ENCODE results near the gene CFAP46. TPM values are rescaled to one million over a fixed set of nuclear protein-coding genes. Genes with fewer than 3 reads are reported as not detected.
"Not testable (repeated sequence)": the region's sequence is repeated elsewhere in the genome, so short reads cannot be mapped to it uniquely, and the experiment has no call there.

The CFAP46 gene
- total and polyA plus RNA-seq, 2 of the 8 experiments (the other 6 are each of a cell fraction or from before 2014, with no cell fraction given): 2.6 to 4.8 TPM

GRCh38 chr10:132843276-132843675 is 99.1 kb downstream of the CFAP46 start:
- H3K4me2 ChIP-seq (ENCODE audit: insufficient read depth in 1 of 2, low read depth in 2 of 2, low read length in 2 of 2); H3K4me1 ChIP-seq (replicated peaks in 1 of 4; ENCODE audit: control insufficient read depth in 3 of 4, insufficient read depth in 4 of 4, low read length in 3 of 4); H2AFZ ChIP-seq (ENCODE audit: low read length); H3K9ac ChIP-seq (replicated peaks in 1 of 4; ENCODE audit: extremely low read depth in 1 of 4, low read depth in 3 of 4, low read length in 3 of 4); H2BK5ac ChIP-seq (ENCODE audit: low read depth, low read length); CTCF ChIA-PET (ENCODE audit: partially characterized antibody); H4K20me1 ChIP-seq (replicated peaks in 1 of 2; ENCODE audit: control insufficient read depth in 1 of 2, insufficient read depth in 2 of 2, low read length in 2 of 2); H2BK120ac ChIP-seq (replicated peaks; ENCODE audit: low read depth, low read length); H3K56ac ChIP-seq (replicated peaks; ENCODE audit: insufficient read length, low read depth, low read length); H3K18ac ChIP-seq (ENCODE audit: extremely low read depth, low read length); H3K36me3 ChIP-seq (ENCODE audit: control insufficient read depth in 2 of 4, insufficient read depth in 4 of 4, low read length in 3 of 4); H4K5ac ChIP-seq (ENCODE audit: insufficient read length, low read depth, low read length); H3K4ac ChIP-seq (replicated peaks; ENCODE audit: insufficient read length, low read depth, low read length); H2BK12ac ChIP-seq (ENCODE audit: low read depth, low read length); FAIRE-seq; DNase-seq (ENCODE audit: low read depth in 1 of 2, low spot score in 2 of 2); H2BK15ac ChIP-seq (ENCODE audit: low read length); H3K79me2 ChIP-seq (ENCODE audit: control insufficient read depth in 1 of 2, insufficient read depth in 2 of 2, low read length in 2 of 2); H4K91ac ChIP-seq (replicated peaks; ENCODE audit: insufficient read length, low read length); POLR2A ChIA-PET (ENCODE audit: partially characterized antibody); H3K23me2 ChIP-seq (ENCODE audit: low read depth, low read length); H2AK5ac ChIP-seq (ENCODE audit: low read depth, low read length); H3K23ac ChIP-seq (ENCODE audit: insufficient read length); H3K79me1 ChIP-seq (ENCODE audit: low read depth, low read length); H3K27ac ChIP-seq (ENCODE audit: low read depth, low read length); H2BK20ac ChIP-seq (ENCODE audit: low read length); H4K8ac ChIP-seq (ENCODE audit: extremely low read depth, insufficient read depth, low read length); H3K27me3 ChIP-seq (replicated peaks in 1 of 4; ENCODE audit: control insufficient read depth in 3 of 4, extremely low read depth in 1 of 4, insufficient read depth in 3 of 4, low read length in 3 of 4); H3K4me3 ChIP-seq (ENCODE audit: extremely low read depth in 1 of 4, insufficient read depth in 2 of 4, low read depth in 3 of 4, low read length in 4 of 4); H3K14ac ChIP-seq (ENCODE audit: insufficient read length): not testable (repeated sequence)
- WGBS, 2 experiments (ENCODE audit: extremely low coverage in 1 of 2, insufficient coverage in 1 of 2, insufficient read length in 1 of 2, insufficient replicate concordance in 2 of 2, low coverage in 1 of 2, low lambda C conversion rate in 2 of 2, missing lambda C conversion rate in 1 of 2): 98% methylated on average over 7 of the region's 10 CpGs; no CpG with 5 or more reads in 1 of the 2 experiments
- peaks cover 19% of the 10 kb centered on the region in 2 experiments for H3K9me3 ChIP-seq (ENCODE audit: insufficient read depth in 2 of 2, low read depth in 1 of 2, low read length in 1 of 2)
